Lung (tissue), 12 donors: ENCODE data around the gene COL1A2. TPM values are rescaled to one million over a fixed set of nuclear protein-coding genes. Genes with fewer than 3 reads are reported as not detected.

Experiments used
- ATAC-seq: fragments of 200-7000 bp; cut with Tn5 transposase; one replicate; pipeline ENCODE4 v1.9.1; 2020; ENCODE audit warnings: moderate number of reproducible peaks; ENCODE audit not compliant: insufficient read depth, low FRiP score
- DNase-seq, 3 donors: peaks; one replicate each; pipeline ENCODE4 v3.0.0-alpha.2; 2013 to 2017
- H3K27ac ChIP-seq, 2 donors: one replicate each; pipeline ENCODE4 v1.5.1; 2013; ENCODE audit warnings: mild to moderate bottlenecking in 2 of 2, moderate library complexity in 2 of 2, control low read depth in 1 of 2, inconsistent platforms in 1 of 2, low read depth in 1 of 2, low read length in 1 of 2
- H3K27me3 ChIP-seq, 3 donors: one replicate each; pipeline ENCODE4 v1.5.1; 2013; ENCODE audit warnings: low read length in 2 of 3; ENCODE audit not compliant: control insufficient read depth in 3 of 3, insufficient read depth in 3 of 3
- H3K36me3 ChIP-seq, 4 donors: one replicate each; pipeline ENCODE4 v1.5.1; 2013; ENCODE audit warnings: low read length in 4 of 4, mild to moderate bottlenecking in 1 of 4, moderate library complexity in 1 of 4; ENCODE audit not compliant: control insufficient read depth in 4 of 4, insufficient read depth in 4 of 4
- H3K4me1 ChIP-seq, 5 donors: one replicate each; pipeline ENCODE4 v1.5.1; 2013; ENCODE audit warnings: low read length in 5 of 5, mild to moderate bottlenecking in 2 of 5, moderate library complexity in 1 of 5; ENCODE audit not compliant: control insufficient read depth in 5 of 5, insufficient read depth in 5 of 5
- H3K4me3 ChIP-seq: one replicate; pipeline ENCODE4 v1.5.1; 2013; ENCODE audit warnings: mild to moderate bottlenecking, control low read depth, moderate library complexity
- H3K9ac ChIP-seq, 2 donors: one replicate each; pipeline ENCODE4 v1.5.1; 2013; ENCODE audit warnings: low read length in 2 of 2, control low read depth in 1 of 2; ENCODE audit not compliant: insufficient read depth in 1 of 2
- H3K9me3 ChIP-seq, 4 donors: one replicate each; pipeline ENCODE4 v1.5.1; 2013; ENCODE audit warnings: low read length in 3 of 4, mild to moderate bottlenecking in 1 of 4, moderate library complexity in 1 of 4; ENCODE audit not compliant: control insufficient read depth in 4 of 4, insufficient read depth in 3 of 4
- WGBS, 2 donors: extraction: QIAGEN DNeasy Blood & Tissue Kit; methylation state at CpG; one replicate each; pipeline ENCODE4 v1.1.7; 2013; 5-methylcytosine and 5-hydroxymethylcytosine counted together
- polyA plus RNA-seq, 2 donors: library from polyadenylated mRNA; stranded (reverse); fragments of 200-250 nt; gene quantifications; one replicate each; pipeline ENCODE4 v1.2.1, GENCODE V29; 2013
- total RNA-seq, 2 donors: library from RNA; depleted of rRNA in 1 of 2; stranded (reverse); fragments of >200 nt in 1 of 2; gene quantifications; one replicate each; pipeline ENCODE4 v1.2.1, GENCODE V29; 2014 to 2021
- TF ChIP-seq, protein P1 (sequence below): IDR thresholded peaks from 2 replicates; pipeline ENCODE4 v1.5.1; 2012; ENCODE audit warnings: mild to moderate bottlenecking; ENCODE audit errors: control extremely low read depth, extremely low read depth
- donor health status: control.
- donor health status: control.
- donor health status: Bipolar disorder and iron deficiency.
- donor health status: healthy.
- donor health status: DM: yes; HTN: yes; CAD: no.

Gene COL1A2
- total and polyA plus RNA-seq, 4 donors = 66.3 to 1,768 (median 336) TPM

DNA sequence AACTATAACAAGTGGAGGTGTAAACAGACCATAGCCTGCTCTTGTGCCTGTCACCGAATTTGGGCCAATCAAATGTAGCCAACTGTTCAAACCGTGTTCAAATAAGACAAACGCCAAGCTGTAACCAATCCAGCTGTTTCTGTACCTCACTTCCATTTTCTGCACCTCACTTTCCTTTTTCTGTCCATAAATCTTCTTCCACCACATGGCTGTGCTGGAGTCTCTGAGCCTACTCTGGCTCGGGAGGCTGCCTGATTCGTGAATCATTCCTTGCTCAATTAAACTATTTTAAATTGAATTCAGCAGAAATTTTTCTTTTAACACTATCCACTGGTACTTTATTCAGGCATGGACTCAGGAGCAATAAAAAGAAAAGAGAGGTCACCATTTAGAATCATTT lies 29.9 kb upstream of the COL1A2 start:
- Histone ChIP-seq H3K4me1 (peaks cover 0 to 29% (median 9%) of the 10 kb centered on the region in 5 donors), H3K27me3 (no peaks in the 10 kb centered on the region), H3K27ac (no peak overlapping the region), H3K9me3 (no peaks in the 10 kb centered on the region), H3K4me3 (no peak overlapping the region), H3K36me3 (no peaks in the 10 kb centered on the region), H3K9ac (no peak overlapping the region)
- TF ChIP-seq, protein P1, sequence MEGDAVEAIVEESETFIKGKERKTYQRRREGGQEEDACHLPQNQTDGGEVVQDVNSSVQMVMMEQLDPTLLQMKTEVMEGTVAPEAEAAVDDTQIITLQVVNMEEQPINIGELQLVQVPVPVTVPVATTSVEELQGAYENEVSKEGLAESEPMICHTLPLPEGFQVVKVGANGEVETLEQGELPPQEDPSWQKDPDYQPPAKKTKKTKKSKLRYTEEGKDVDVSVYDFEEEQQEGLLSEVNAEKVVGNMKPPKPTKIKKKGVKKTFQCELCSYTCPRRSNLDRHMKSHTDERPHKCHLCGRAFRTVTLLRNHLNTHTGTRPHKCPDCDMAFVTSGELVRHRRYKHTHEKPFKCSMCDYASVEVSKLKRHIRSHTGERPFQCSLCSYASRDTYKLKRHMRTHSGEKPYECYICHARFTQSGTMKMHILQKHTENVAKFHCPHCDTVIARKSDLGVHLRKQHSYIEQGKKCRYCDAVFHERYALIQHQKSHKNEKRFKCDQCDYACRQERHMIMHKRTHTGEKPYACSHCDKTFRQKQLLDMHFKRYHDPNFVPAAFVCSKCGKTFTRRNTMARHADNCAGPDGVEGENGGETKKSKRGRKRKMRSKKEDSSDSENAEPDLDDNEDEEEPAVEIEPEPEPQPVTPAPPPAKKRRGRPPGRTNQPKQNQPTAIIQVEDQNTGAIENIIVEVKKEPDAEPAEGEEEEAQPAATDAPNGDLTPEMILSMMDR = no peak
- WGBS, 2 donors = 85 to 86% methylated on average over 5 of the region's 5 CpGs
- ATAC-seq (no peak), DNase-seq (no peak)

DNA sequence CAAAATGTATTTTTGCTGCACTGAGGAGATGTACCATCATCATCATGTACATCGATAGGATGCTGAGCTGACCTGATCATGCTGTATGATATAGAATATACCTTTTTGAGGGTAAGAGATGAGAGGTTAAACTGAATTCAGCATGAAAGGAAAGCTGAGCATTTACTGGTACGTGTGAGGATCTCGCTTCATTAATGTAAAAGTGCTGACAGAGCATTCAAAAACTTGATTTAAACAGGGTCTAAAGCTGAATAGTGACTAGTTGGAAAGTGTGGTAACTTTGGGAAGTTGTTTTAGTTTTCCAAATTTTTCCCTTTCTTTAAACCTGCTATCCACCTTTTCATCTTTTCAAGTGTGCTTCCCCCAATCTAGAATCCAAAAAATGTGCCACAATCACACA lies 28.5 kb upstream of the COL1A2 start:
- 97 to 98% methylated on average over 3 of the region's 3 CpGs for WGBS, 2 donors
- no peak overlapping the region for H3K27ac ChIP-seq
- no peaks in the 10 kb centered on the region for H3K9me3 ChIP-seq
- no peaks in the 10 kb centered on the region for H3K27me3 ChIP-seq
- no peak overlapping the region for H3K4me3 ChIP-seq
- no peak for DNase-seq
- H3K36me3 ChIP-seq = no peaks in the 10 kb centered on the region
- H3K9ac ChIP-seq = no peak overlapping the region
- ATAC-seq = no peak
- TF ChIP-seq, protein P1 = no peak
- peaks cover 0 to 29% (median 9%) of the 10 kb centered on the region in 5 donors for H3K4me1 ChIP-seq

DNA sequence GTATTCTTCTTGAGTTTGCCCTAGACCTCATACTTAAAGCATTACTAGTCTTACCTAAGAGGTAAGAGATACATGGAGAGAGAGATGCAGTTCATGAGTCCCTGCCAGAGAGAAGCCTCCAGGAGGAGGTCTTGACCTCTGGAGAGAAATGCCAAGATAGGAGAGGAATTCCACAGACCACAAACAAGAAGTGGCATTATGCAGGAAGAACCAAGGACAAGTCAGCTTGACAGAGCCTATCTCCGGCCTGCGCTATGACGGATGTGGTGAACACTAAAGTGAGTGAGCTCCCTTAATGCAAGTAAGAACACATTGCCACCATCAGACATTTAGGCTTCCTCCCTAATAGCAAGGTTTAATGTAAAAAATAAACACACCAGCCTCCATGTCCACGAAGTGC lies 27.9 kb upstream of the COL1A2 start:
- H3K27ac ChIP-seq = no peak overlapping the region
- no peaks in the 10 kb centered on the region for H3K27me3 ChIP-seq
- 86 to 91% methylated on average over 4 of the region's 4 CpGs for WGBS, 2 donors
- H3K4me1 ChIP-seq = peaks cover 0 to 29% (median 9%) of the 10 kb centered on the region in 5 donors
- no peaks in the 10 kb centered on the region for H3K36me3 ChIP-seq
- H3K9ac ChIP-seq = no peak overlapping the region
- DNase-seq = no peak
- no peak for ATAC-seq
- H3K9me3 ChIP-seq = no peaks in the 10 kb centered on the region
- TF ChIP-seq, protein P1 = no peak
- no peak overlapping the region for H3K4me3 ChIP-seq

DNA sequence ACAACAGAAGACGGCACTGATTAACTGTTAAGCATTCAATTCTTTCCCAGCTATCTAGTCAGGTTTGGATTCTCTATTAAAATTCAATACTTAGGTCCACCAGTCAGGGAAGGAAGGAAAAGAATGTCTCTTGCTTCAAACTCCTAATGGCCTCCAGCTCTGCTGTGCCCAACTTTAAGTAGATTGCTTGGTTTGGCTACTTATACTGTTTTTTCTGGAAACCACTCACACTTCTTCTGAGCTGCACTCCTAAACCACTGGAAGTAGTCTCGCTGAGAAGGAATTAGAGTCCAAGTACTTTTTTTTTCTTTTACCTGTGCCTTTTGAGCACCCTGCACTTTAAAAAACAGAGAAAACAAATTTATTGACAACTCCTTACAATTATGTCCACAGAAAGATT lies 26.7 kb upstream of the COL1A2 start:
- Histone ChIP-seq H3K9me3 (no peaks in the 10 kb centered on the region), H3K36me3 (no peaks in the 10 kb centered on the region), H3K27me3 (no peaks in the 10 kb centered on the region), H3K27ac (peak overlapping the region in 1 of 2 donors; percentile 9), H3K9ac (peak overlapping the region in 1 of 2 donors; percentile 82), H3K4me3 (no peak overlapping the region), H3K4me1 (peaks cover 0 to 29% (median 9%) of the 10 kb centered on the region in 5 donors)
- 58 to 73% methylated on average over 2 of the region's 2 CpGs for WGBS, 2 donors
- ATAC-seq (peak; percentile 32), DNase-seq (peak in 2 of 3 donors; percentile 13 to 71)
- TF ChIP-seq, protein P1 = no peak
